GM19324 (cell line): ENCODE data around the gene SH3RF3.
"Not testable (repeated sequence)": the region's sequence is repeated elsewhere in the genome, so short reads cannot be mapped to it uniquely, and the experiment has no call there.

Experiments
- ATAC-seq: cut with Tn5 transposase; IDR thresholded peaks from one replicate; pipeline ENCODE4 v1.9.1; 2021; ENCODE audit warnings: mild to moderate bottlenecking, moderate library complexity; ENCODE audit not compliant: unreplicated experiment, low FRiP score

SH3RF3 gene

DNA sequence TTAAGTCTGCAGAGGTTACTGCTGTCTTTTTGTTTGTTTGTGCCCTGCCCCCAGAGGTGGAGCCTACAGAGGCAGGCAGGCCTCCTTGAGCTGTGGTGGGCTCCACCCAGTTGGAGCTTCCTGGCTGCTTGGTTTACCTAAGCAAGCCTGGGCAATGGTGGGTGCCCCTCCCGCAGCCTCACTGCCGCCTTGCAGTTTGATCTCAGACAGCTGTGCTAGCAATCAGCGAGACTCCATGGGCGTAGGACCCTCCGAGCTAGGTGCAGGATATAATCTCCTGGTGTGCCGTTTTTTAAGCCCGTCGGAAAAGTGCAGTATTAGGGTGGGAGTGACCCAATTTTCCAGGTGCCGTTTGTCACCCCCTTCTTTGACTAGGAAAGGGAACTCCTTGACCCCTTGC is 11.8 kb upstream of the SH3RF3 start:
- not testable (repeated sequence) for ATAC-seq

DNA sequence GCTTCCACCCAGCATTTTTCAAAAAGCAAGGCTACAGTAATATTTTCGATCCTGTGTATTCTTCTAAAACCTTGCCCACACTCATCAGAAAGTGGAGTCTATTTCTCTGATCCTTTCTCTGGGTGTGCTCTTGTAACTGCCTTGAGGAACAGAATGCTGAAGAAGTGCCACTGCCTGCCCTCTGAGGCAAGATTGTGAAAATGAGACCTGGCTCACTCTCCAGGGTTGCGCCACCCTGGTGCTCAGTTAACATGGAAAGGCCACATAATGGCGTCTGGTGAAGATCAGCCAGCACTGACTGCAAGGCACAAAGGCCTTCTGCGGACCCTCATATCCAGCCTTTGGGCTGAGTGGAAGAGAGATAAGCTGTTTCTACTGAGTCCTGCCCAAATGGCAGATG is 11.2 kb upstream of the SH3RF3 start:
- ATAC-seq = no peak

DNA sequence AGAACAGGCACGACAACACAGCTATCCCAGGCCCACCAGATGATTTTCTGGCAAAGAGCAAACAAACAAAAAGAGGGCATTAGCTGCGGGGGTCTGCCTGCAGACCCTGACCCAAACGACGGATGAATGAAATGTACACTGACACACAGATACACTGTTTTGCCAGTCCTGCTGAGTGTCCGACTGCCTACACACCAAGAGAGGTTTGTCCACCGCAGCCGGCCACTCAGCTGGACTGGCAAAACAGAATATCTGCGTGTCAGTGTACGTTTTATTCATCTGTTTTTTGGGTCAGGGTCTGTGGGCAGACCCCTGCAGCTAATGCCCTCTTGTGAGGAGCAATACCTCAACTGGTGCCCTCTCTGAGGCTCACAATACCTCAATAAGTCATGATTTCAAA is 10.7 kb upstream of the SH3RF3 start:
- ATAC-seq = no peak

DNA sequence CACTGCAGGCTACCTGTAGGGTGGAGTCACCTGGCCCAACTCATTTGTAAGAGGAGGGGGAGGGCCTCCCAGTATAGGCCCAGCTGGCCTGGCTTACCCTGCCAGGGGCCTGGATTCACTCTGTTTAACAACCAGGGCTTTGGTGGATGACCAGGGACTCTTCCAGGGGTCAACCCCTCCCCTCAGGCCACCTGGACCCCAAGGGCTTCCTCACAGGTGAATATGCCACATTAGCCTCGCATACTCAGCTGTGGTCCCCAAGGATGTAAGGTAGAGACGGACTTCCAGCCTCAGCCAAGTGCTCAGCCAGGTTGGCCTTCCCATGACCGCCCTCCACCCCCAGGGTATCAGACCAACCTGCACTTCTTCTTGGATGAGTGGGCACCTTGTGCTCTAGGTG is 8.8 kb upstream of the SH3RF3 start:
- ATAC-seq = no peak

DNA sequence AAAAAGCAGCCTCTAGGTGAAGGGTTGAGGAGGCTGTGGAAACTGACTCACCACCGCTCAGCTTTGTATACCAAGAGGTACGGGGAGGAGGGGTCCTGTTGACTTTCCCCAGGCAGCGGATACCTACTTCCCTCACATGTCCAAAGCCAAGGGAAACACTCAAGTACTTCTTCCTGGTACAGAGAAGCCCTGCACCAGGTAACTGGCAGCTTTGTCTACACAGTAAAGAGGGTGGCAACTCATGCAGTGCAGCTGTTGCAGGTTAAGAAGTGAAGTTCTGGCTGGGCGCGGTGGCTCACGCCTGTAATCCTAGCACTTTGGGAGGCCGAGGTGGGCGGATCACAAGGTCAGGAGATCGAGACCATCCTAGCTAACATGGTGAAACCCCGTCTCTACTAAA is 8.3 kb upstream of the SH3RF3 start:
- ATAC-seq = not testable (repeated sequence)

DNA sequence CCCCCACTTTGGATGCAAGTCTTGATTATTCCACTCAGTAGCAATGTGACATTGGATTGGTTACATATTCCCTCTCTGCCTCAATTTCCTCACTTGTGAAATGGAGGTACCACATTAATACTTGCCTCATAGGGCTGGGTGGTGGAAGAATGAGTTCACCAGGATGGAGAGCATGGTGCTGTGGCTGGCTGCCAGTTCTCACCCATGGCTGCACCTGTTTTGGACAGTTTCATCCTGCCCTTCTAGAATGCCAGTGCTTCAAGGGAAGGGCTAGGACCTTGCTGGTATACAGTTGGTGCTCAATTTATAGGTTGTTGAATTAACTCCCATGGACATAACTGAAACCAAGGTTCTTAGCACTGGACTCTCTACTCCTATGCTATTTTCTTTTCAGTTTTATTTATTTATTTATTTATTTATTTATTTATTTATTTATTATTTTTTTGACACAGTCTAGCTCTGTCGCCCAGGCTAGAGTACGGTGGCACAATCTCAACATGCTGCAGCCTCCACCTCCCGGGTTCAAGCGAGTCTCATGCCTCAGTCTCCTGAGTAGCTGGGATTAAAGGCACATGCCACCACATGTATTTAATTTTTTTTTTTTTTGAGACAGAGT is 5.3 kb upstream of the SH3RF3 start:
- no peak for ATAC-seq

DNA sequence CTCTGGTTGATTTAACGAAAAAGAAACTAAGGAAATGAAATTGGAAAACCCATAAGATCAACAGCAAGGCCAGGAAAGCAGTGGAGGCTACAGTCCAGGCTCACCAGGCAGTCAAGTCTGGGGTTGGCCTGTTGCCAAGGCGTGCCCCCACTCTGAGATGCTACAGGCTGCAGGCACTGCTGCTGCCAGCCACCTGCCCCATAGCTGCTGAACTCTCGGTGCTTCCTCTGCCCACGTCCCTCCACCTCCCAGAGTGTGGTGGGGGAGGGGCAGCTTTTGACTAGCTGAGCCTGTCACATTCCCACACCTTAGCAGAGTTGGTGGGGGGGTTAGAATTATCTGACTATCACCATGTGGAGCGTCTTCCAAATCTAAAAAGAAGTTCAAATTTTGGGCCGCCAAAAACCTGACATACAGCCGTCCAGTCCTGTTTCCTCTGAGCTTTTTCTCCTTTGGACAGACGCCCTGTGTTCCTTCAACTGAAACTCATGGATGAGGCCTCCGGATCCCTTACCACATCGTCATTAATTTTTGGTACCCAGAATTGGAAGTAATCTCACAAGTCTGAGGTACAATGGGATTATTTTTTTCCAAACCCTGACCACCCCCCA is 3.9 kb upstream of the SH3RF3 start:
- ATAC-seq = no peak

DNA sequence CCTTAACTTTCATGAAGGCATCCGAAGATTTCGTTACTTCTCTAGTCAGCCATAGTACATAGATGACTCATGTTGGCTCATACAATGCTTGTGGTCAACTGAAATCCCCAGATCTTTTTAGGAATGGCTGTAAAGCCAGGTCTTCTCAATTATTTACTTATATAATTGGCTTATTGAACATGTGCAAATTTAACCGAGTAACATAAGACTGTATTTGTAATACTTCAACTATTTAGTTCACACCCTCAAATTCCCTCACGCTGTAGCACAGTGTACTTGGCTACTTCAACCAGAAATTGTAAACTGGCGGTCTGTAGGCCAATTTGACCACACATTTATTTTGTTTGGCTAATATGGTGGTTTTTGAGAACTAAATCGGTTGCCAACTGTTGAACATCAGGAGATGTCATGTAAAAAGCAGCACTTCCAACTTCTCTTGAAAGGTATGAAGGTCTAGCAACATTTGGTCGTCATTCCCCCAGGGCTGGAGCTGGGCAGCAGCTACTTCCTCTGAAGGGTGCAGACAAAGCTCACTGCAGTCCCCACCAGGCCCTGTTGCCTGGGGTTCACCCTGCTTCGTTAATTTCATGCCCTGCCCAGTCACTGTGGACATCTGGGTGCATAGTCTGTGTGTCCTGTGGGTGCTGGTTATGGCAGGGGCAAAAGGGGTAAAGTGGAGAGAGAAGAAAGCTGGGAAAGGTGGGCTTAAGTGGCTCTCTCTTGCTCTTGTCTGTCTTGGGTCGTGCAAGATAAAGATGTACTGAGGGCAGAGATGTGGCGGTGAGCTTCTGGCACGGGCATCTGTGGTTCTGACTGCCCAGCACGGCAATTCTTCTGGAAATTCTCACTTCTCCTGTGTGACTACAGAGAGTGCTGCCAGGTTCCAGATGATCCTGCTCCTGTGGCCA is 3.2 kb upstream of the SH3RF3 start:
- ATAC-seq = no peak

DNA sequence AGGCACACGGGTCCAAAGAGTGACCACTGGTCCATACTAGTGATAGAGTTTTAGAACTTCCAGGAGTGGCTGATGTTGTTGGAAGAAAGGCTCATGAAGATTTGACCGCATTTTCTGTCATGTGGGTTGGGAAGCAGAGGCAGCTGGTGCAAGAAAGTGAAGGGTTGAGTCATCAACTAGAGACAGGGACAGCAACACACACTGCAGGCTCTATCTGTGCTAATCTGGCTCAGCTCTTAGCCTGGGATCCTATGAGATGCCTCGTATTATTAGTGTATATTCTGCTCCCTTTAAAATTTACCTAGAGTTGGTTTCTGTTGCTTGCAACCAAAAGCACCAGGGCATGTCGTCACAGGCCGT is 2.5 kb upstream of the SH3RF3 start:
- no peak for ATAC-seq

DNA sequence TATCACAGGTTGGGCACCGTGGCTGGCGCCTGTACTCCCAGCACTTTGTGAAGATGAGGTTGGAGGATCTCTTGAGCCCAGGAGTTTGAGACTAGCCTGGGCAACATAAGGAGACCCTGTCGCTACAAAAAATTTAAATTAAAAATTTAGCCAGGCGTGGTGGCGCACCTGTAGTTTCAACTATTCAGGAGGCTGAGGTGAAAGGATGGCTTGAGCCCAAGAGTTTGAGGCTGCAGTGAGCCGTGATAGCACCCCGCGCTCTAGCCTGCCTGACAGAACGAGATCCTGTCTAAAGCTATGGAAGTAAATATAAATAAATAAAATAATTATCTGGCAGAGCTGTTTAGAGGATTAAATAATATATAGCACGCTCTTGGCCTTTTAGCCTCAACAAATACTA is 1.4 kb upstream of the SH3RF3 start:
- ATAC-seq = no peak

DNA sequence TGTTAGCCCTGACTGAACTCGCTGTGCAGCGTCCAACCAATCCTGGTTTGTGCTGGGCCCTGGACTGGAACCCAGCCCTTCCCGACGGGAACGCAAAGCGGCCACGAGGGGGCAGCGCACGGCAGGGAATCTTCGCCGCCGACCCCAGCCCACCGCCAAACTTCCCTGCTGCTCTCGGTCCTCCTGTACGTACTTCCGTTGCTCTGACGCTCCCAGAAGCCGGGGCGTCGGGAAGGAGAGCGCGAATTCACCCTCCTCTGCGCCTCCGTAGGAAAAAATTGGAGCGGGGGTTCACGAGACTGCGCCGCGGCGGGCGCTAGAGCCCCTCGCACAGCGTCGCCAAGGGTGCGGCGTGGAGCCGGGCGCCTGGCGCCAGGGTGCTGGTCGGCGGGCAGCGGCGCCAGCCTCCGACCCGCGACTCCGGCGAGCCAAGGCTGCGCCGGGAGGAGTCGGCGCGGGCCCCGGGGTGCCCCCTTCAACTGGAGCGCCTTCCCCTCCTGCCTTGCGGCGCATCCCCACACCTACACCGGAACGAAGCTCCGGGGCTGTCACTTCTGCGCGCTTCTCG is 873 bp upstream of the SH3RF3 start:
- no peak for ATAC-seq

DNA sequence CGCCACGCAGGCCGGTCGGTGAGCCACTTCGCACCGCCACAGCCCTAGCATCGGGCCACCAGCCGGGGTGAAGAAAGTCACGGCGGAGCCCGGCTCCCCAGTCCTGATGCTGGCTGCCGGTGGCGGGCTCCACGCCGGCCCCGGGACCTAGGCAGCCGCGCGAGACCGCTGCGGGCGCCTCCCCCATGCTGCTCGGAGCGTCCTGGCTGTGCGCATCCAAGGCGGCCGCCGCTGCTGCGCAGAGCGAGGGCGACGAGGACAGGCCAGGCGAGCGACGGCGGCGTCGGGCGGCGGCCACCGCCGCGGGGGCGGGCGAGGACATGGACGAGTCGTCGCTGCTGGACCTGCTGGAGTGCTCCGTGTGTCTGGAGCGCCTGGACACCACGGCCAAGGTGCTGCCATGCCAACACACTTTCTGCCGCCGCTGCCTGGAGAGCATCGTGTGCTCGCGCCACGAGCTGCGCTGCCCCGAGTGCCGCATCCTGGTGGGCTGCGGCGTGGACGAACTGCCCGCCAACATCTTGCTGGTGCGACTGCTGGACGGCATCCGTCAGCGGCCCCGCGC is 433 bp downstream of the SH3RF3 start:
- no peak for ATAC-seq

DNA sequence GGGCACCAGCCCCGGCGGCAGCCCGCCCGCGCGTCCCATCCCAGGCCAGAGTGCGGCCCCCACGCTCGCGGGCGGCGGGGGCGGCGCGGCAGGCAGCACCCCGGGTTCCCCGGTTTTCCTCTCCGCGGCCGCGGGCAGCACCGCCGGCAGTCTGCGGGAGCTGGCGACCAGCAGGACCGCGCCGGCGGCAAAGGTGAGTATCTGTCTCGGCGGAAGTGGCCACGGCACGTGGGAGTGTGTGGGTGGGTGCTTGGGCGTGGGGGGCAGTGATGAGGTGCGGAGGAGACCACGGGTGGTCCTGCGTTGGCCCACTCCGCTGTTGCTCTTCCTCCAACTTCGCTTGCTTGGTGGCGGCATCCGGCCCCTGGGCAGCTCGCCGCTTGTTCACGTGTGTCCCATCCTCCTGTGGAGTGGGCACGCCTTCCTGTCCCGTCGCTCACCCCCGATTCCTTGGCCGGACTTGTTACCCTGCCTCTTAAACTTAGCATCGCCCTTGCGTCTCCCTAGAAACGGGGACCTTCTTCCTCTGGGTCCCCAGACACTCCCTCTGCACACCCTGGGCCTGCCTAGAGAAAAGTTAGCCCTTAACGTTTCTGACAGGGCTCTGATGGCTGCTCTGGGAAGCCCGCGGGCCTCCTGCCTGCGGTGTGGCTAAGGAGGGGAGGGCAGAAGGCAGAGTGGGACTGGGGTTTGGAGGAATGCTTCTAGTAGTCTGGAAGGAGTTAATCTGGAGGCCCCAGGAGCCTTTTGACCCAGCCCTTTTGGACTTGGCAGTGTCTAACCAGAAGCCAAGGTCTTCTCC is 1.1 kb downstream of the SH3RF3 start:
- ATAC-seq = no peak

DNA sequence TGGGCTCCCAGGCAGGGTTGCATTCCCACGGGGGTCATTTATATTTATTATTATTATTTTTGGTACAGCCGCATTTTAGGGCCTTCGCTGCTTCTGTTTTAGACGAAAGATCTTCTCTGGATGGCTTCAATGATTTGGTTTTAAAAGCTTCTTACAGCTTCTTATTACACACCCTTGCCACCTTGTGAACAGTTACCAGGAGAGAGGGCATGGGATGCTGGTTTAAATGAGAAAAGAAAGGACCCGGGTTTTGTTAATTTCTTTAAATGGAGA is 1.7 kb downstream of the SH3RF3 start:
- ATAC-seq = no peak

DNA sequence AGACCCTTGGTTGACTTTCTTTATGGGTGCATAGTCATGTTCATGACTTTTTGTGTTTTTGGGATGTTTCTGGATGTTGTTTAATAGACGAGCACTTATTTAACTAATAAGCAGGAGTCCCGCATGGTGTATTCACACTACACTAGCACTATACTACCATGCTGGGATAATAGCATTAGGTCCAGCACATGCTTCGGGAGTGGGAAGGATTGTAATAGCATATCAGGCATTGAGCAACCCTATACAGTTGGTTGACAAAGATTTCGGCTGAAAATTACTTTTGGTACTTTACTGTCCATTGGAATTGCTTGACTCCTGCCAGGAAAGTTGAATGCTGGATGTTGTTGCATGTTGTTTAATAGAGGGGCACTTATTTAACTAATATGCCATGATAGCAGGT is 2.8 kb downstream of the SH3RF3 start:
- no peak for ATAC-seq

DNA sequence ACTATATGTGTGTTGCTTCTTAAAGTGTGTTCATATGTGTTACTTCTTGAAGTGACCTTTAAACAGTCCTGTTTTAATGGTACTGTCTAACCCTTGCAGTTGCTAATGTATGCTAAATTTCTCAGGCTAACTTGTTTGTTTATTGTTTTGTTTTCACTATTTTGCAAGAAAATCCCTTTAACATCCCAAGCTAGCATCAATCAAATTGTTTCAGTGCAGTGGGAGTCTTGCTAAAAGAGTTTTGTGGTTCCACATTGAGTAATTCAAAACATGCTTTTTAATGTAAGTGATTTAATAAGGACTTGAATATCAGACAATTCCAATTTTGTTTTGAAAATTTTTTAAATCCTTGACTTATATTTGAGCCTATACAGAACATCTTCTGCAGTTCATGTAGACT is 3.6 kb downstream of the SH3RF3 start:
- no peak for ATAC-seq

DNA sequence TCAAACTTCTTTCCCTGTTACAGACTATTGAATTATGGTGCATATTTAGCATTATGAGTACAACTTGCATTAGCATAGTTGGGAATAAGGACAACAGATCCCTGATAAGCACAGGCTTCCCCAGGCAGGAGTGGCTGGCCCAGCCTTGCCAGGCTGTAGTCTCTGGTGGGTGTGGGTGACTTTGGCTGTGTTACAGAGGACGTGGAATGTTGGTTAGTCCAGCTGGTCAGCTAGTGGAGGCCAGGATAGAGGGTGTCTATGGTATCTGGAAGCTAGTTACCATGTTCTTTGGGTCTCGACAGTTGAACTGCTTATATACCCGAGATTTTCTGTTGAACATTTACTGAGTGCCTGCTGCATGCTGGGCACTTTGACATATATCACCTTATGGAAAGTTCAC is 4.7 kb downstream of the SH3RF3 start:
- ATAC-seq = no peak

DNA sequence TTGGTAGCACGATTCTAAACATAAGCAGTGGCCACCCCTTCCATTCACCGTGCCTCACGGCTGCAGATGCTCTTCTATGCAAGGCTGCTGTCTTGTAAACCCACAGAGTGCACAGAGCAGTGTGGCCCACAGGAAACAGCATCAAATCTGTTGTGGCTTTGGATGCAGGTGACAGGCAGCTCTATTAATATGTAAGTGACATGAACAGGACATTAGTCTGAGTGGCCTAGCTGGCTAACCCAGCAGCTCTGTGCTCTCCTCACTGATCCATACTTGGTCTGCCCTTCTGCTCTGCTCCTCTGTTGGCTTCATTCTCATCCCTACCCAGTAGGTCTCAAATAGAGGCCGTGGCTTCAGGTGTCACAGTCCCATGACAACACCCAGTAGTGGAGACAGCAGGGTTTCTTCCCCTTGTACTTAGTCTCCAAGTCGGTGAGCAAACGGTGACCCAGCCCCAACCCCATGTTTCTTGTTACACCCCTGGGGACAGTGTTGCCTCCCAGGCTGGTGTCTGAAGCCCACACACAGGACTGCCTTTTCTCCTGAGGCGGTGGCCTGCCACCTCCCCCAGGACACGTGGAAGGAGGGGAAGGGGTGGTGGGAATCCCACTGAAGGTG is 5.8 kb downstream of the SH3RF3 start:
- no peak for ATAC-seq

DNA sequence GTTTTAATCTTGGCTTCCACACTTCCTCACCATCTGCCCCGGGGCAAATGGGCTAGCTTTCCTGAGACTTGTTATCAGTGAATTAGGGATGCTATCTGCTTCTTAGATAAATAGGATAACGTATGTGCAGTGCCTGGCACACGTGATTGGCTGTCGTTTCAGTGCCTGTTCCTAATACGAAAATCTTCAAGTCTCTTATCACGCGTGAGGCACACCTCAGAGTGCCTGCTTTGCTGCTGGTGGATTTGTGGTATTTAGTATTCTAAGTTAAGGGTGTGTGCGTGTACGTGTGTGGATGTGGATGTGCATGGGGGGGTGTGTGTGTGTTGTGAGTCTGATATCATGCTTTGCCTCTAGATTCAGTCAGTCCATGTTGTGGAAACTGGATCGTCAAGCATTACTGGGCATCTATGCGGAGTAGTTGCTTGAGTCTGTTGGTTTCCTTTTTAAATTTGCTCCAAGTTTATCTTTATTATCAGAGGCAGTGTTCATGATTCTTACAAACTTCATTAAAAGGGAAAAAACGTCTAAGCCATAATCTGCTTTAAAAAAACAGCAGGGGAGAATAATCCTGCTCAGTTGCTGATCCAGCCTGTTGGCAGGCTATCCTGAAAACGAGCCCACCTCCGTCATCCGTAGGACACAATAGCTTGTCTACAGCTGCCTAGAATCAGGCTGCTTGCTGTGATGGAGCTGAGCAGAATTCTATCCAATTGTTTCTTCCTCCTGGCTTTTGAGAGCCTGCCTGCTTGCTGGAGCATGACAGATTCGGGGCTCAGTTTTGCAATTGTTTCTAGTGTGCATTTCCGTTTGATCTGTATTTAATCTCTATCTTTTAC is 6.6 kb downstream of the SH3RF3 start:
- no peak for ATAC-seq
